NCI-H82 treated with DMSO at 0.1 percent for 48 hours (cell line): Measurements from ENCODE around the gene RALGDS.

Source experiments
- DNase-seq: peaks from one replicate; lab custom pipeline; 2025; ENCODE audit not compliant: unreplicated experiment; lab: John Stamatoyannopoulos, UW

RALGDS gene

GRCh38 chr9:133120501-133121197 is 391 bp downstream of the RALGDS start:
- no peak for DNase-seq

DNA sequence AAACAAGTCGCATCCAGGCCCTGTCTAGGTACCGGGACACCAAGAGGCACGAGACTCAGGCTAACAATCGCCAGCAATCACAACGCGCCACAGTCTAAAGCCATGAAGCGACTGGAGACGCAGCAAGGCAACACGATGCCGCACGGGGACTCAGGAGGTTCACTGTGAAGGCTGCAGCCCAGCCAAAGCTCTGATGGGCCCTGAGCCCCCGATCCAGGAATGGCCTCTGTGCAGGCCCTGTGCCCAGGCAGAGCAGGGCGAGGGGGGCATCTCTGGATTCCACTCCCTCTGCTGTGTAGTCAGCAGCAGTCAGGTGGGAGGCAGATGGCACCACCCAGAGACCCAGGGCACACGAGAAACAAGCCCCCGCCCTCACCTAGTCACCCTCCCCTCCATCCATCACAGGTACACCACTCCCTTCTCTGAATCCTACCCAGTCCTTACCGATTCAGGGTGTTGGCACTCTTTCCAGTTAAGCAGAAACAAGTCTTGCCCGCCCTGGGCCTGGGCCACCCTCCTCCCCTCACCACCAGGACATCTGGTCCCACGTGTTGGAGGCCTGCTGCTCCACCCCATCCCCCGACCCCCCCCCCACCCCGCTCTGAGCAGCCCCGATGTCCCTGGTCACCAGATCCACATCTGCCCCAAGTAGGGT is 1.1 kb downstream of the RALGDS start:
- no peak for DNase-seq

- DNase-seq: no peak
Measured at GRCh38 chr9:133119103-133119845, 1.8 kb downstream of the RALGDS start.

- no peak for DNase-seq
Measured at GRCh38 chr9:133118568-133118967, 2.5 kb downstream of the RALGDS start.

- DNase-seq: no peak
Measured at GRCh38 chr9:133118179-133118520, 2.9 kb downstream of the RALGDS start.

GRCh38 chr9:133117271-133118178 is 3.5 kb downstream of the RALGDS start:
- no peak for DNase-seq

- DNase-seq: no peak
Measured at GRCh38 chr9:133116346-133117231, 4.5 kb downstream of the RALGDS start.

DNA sequence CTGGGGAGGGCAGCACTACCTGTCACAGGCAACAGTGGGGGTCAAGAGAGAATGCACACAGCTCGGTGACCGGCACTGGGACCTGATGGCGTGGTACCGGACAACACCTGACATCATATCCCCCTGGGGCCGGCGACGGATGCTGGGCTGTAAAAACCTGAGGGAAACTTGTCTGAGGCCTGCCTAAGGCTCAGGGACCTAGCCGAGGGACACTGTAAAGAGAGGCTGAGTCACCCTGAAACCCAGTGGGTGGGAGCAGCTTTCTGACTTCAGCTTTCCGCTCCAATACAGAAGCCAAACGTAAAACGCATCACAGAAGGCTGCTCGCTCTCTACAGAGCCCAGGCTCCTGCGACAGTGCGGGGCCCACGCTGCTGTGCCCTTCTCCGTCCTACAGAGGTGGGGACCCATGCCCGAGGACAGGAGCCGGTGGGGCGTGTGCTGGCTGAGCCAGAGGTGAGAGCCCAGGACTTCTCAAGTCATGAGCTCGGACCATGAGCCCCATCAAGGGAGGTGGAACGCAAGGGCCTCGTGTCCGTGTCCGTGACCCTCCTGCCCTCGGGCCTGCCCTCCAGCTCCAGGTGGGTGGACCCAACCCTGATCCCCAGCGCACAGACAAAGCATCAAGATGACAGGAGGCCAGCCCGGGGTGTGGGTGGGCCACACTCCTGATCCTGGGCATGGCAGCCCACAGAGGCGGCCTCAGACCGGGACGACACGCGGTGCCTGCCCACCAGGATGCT is 5.3 kb downstream of the RALGDS start:
- no peak for DNase-seq

DNA sequence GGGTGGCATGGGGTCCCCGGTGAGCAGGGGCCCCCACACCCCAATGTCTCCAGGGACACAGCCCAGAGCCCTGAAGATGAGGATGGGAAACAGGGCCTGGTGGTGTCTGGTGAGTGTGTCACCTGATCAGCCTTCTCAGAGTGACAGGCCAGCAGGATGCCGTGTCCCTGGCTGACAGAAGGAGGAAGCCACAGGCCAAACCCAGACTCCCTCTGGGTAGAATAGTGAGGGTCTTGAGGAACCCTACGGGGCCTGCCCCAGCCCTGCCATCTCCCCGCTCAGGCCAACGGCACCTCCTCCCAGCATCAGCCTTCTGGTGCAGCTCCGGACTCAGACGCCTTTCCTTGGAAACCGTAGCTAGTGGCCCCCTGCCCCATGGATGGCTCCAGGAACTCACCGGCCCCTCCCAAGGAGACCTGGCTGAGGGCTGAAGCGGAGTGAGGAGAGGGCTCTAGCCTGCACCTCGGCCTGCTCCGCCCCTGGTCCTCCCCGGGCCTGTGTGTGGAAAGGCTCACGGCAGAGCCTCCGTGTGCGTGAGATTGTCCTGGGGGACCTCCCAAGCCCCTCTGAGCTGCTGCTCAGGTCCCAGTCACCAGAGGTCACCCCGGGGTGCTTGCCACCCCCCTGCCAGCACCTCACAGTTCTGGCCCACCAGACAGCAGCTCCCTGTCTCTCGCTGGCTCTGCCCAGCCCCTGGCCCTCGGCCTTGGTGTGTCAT is 6.0 kb downstream of the RALGDS start:
- no peak for DNase-seq

DNA sequence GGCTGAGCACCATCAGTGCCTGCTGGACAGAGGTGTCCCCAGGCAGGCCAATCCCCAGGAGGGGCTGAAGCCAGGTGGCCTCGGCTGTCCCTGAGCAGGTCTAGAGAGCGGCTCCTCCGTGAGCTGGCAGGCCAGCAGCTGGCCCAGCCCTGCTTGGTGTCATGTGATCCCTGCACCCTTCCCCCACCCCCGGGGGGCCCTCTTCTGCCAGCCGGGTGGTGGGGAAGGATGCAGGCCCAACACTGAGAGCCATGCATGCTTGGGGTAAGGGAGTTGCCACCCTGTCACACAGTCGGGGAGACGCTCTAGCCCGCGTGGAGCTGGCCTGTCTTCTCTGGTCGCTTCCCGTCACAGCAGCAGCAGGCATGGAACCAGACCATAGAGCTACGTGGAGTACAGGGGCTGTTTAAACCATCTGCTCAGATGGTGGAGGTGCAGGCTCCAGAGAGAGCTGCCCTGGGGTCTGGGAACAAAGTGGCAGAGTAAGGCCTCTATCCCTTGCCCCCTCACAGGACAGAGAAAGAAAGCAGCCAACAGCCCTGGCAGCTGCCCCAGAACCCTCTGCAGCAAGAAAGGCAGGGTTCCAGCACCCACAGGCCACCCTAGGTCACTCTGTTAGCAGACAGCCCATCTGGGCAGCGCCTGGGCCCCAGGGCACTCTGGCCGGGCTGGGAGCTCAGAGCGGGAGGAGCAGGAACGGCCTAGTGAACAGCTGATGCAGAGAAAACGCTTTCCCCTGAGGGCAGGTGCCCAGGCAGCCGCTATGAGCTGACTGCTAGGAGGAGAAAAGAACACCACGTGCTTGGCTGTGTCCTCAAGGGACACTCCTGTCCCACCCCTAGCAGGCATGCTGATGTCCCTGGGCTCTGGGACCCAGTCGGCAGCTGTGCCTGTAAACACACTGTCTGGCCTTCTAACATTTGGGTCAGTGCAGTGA is 6.8 kb downstream of the RALGDS start:
- DNase-seq: no peak

GRCh38 chr9:133113163-133113948 is 7.7 kb downstream of the RALGDS start:
- no peak for DNase-seq

DNA sequence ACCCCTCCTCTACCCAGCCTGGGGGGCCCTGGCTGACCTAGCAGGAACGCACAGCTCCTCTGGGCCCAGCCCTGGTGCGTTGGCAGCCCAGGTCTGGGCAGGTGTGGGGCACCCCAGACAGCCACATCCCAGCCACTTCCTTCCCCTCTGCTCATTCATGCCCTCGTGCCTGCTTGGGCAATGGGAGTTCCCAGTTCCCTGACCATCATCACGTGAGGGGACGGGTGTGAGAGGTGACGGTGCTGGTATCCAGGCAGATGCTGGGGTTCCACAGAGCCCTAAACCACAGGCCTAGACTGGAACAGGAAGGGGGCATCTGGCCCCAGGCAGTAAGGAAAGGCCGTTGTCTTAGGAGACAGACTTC is 8.4 kb downstream of the RALGDS start:
- DNase-seq: no peak

GRCh38 chr9:133111808-133112662 is 9.0 kb downstream of the RALGDS start:
- DNase-seq: no peak

DNA sequence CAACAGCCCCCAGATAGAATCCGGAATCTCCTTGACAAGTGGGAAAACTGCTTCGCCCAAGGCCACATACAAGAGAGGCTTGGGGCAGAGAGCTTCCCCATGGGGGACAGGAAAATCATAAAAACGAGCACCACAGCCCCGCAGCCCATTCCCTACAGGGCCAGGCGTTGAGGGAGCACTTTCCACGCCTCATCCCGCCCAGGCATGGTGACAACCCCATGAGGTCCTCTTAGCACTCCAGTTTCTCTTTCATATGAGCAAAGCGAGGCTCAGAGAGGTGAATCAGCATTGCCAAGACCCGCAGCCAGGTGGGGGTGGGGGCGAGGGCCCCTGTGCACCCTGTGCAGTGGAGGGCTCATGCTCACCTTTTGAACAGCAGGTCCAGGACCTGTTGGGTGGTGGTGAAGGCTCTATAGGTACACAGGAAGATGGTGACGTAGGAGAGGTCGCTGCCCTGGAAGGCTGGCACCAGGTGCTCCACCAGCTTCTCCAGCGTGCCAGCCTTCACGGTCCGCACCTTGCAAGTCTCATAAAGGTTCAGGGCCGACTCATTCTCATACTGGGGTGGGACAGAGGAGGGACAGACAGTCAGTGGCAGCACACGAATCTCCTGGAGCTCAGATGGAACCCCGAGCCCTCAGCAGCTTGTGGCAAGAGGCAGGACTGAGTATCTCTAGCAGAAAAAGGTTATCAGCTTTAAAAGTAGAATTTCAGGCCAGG is 10.9 kb downstream of the RALGDS start:
- DNase-seq: no peak

DNA sequence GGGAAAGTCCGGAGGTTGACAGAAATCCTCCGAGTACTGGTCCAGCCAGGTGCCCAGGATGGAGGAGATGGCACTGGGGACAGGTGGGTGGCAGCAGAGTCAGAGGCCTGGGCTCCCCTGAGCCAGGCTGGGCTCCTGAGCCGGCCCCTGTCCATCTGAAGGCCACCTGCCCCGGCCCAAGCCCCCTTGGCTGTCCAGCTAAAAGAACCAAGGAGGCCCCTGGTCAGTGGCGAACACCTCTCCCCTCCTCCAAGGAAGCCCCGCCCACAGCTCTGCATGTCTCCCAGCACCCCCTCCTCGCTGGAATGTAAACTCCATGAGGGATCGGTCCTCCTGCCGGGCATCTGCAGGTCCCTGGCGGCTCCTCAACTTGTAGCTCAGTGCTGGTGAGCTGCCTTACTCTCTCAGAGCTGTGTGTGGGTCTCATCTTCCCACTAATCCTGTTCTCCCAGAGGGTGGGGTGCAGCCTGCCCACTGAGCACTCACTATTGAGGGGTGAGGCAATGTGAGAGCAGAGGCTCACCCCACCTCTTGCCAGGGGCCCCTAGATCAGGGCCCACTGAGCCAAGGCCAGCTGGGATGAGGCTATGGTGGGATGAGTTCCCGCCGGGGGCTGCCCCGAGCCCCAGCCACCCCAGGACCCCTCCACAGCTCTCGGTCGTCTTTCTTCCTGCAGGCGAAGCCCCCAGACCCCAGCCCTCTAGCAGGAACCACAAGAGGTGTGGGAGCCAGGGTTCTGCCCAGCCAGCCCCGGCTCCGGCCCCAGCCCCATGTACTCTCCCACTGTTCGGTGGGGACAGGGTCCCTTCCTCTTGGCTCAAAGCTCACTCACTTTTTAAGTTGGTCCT is 12.0 kb downstream of the RALGDS start:
- no peak for DNase-seq
